ENCODE data around the gene TTC21A.

TTC21A gene

DNA sequence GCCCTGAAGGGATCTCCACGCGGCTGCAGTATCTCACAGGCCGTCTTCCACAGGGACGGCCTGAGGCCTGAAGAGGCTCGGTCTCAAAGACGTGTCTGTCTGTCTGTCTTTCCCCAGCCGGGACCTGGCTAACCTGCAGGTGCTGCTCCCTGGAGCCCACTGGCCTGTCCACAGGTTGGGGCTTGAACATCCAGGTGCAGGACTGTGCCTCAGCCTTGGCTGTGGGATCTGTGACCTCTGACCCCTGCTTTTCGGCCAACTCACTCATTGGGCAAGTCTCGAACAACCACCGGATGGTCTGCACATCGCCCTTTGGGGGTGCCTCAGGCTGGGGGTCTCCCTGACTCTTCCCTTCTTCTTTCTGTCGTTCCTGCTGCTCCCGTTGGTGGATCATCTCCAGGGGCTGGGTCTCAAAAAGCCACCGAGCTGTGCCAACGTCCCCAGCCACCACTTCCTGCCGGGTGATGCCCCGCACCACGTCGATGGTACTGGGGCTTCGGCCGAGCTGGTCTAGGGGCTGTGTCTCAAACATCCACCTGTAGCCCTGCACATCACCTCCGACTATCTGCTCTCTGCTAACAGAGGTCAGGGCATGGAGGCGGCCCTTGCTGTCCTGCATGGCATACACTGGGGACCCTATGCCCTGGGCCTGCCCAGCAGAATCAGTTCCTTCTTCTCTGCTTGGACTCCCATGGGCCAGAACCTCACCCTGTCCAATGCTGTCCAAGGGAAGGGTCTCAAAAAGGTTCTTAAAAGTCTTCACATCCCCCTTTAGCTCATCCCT lies 80.1 kb downstream of the TTC21A start:
- no peak for DNase-seq
- Histone ChIP-seq H3F3A (ENCODE audit: insufficient read depth, low read length) (no peaks in the 10 kb centered on the region), H3K79me2 (ENCODE audit: low read length) (no peaks in the 10 kb centered on the region), H3K36me3 (replicated peaks; ENCODE audit: insufficient read depth, low read length) (no peaks in the 10 kb centered on the region), H3K4me3 (ENCODE audit: low read length) (no peak overlapping the region), H3K27me3 (replicated peaks; ENCODE audit: insufficient read depth, low read length) (no peaks in the 10 kb centered on the region), H3K27ac (ENCODE audit: low read length) (no peak overlapping the region), H2AFZ (ENCODE audit: low read length) (no peak overlapping the region), H3K9ac (ENCODE audit: low read length) (no peak overlapping the region), H4K20me1 (ENCODE audit: insufficient read depth, low read length) (no peaks in the 10 kb centered on the region), H3K4me2 (ENCODE audit: low read depth, low read length) (no peak overlapping the region), H3K9me2 (replicated peaks; ENCODE audit: insufficient read depth, low read length) (no peaks in the 10 kb centered on the region), H3K9me3 (replicated peaks; ENCODE audit: insufficient read depth, low read length) (no peaks in the 10 kb centered on the region), H3K4me1 (ENCODE audit: low read length) (peaks cover 28% of the 10 kb centered on the region)
- TF ChIP-seq, protein P1, sequence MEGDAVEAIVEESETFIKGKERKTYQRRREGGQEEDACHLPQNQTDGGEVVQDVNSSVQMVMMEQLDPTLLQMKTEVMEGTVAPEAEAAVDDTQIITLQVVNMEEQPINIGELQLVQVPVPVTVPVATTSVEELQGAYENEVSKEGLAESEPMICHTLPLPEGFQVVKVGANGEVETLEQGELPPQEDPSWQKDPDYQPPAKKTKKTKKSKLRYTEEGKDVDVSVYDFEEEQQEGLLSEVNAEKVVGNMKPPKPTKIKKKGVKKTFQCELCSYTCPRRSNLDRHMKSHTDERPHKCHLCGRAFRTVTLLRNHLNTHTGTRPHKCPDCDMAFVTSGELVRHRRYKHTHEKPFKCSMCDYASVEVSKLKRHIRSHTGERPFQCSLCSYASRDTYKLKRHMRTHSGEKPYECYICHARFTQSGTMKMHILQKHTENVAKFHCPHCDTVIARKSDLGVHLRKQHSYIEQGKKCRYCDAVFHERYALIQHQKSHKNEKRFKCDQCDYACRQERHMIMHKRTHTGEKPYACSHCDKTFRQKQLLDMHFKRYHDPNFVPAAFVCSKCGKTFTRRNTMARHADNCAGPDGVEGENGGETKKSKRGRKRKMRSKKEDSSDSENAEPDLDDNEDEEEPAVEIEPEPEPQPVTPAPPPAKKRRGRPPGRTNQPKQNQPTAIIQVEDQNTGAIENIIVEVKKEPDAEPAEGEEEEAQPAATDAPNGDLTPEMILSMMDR (IDR thresholded peaks at IDR 0.05; ENCODE audit: low read length), result no peak
- TF ChIP-seq EZH2phosphoT487 (IDR thresholded peaks at IDR 0.05; ENCODE audit: low read length), result no peak
